ENCODE results near the gene HTR1A. TPM values are rescaled to one million over a fixed set of nuclear protein-coding genes. Genes with fewer than 3 reads are reported as not detected.

HTR1A gene
- total and polyA plus RNA-seq, 9 donors, result 0.10 to 4.2 (median 1.4) TPM; not detected in 2

DNA sequence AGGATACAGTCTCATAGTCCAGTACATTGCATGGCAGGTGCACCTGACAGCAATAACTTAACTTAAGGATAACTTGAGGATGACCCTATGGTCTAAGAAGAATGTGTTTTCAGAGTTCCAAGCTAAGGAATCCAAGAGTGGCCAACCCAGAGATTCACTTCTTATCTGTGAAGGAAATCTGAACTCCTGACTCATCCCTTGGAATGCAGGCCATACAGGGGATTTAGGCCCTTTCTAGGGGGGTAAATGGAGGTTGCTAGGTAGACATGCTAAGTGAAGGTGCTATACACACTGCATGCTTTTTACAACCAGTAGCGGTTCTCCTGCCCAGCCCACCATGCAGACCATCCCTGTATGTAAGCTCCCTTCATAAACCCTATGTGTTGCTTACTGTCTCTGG is 50.4 kb downstream of the HTR1A start:
- WGBS, 3 donors, result 92 to 100% (median 96%) methylated on average over 1 of the region's 1 CpG
- TF ChIP-seq POLR2A (IDR thresholded peaks at IDR 0.05) (no peak), EP300 (IDR thresholded peaks at IDR 0.05) (no peak)
- TF ChIP-seq, protein P1, sequence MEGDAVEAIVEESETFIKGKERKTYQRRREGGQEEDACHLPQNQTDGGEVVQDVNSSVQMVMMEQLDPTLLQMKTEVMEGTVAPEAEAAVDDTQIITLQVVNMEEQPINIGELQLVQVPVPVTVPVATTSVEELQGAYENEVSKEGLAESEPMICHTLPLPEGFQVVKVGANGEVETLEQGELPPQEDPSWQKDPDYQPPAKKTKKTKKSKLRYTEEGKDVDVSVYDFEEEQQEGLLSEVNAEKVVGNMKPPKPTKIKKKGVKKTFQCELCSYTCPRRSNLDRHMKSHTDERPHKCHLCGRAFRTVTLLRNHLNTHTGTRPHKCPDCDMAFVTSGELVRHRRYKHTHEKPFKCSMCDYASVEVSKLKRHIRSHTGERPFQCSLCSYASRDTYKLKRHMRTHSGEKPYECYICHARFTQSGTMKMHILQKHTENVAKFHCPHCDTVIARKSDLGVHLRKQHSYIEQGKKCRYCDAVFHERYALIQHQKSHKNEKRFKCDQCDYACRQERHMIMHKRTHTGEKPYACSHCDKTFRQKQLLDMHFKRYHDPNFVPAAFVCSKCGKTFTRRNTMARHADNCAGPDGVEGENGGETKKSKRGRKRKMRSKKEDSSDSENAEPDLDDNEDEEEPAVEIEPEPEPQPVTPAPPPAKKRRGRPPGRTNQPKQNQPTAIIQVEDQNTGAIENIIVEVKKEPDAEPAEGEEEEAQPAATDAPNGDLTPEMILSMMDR (IDR thresholded peaks at IDR 0.05), result no peak
- no peaks in the 10 kb centered on the region for H3K9me3 ChIP-seq
- no peak overlapping the region for H3K4me3 ChIP-seq
- no peaks in the 10 kb centered on the region for H3K36me3 ChIP-seq
- no peak for DNase-seq
- H3K27me3 ChIP-seq, result no peaks in the 10 kb centered on the region
- intact Hi-C loops (cut with DNase I), result no loop called here
- no peak overlapping the region for H3K27ac ChIP-seq
- no peaks in the 10 kb centered on the region for H3K4me1 ChIP-seq (ENCODE audit: insufficient read depth)

Other genes starting within 250 kb of the HTR1A start
- 10 to 100 TPM; 14.5 to 26.9 (median 23.2) TPM for gene RNF180, start 203.4 kb upstream of the HTR1A start, total RNA-seq
- gene RNF180, start 203.4 kb upstream of the HTR1A start, polyA plus RNA-seq, result 1 to 10 TPM; 5.2 to 7.5 TPM

Measured in ovary (tissue), 9 donors.